ENCODE measurements around the gene ESRRB.

- TF ChIP-seq REST (IDR thresholded peaks at IDR 0.05; ENCODE audit: low read depth) (no peak), RAD21 (IDR thresholded peaks at IDR 0.05; ENCODE audit: low read depth) (no peak), FOXM1 (IDR thresholded peaks at IDR 0.05; ENCODE audit: borderline replicate concordance, low read depth) (no peak), EP300 (IDR thresholded peaks at IDR 0.05; ENCODE audit: borderline replicate concordance) (no peak), CEBPB (IDR thresholded peaks at IDR 0.05) (no peak), TAF1 (IDR thresholded peaks at IDR 0.05; ENCODE audit: low read depth) (no peak), TCF12 (IDR thresholded peaks at IDR 0.05; ENCODE audit: low read depth) (no peak), YY1 (IDR thresholded peaks at IDR 0.05; ENCODE audit: low read depth) (no peak)
Measured at GRCh38 chr14:76509311-76509710, 133.4 kb downstream of the ESRRB start.
